ENCODE results near the gene FOXM1.
"Not testable (repeated sequence)": the region's sequence is repeated elsewhere in the genome, so short reads cannot be mapped to it uniquely, and the experiment has no call there.

FOXM1 gene

DNA sequence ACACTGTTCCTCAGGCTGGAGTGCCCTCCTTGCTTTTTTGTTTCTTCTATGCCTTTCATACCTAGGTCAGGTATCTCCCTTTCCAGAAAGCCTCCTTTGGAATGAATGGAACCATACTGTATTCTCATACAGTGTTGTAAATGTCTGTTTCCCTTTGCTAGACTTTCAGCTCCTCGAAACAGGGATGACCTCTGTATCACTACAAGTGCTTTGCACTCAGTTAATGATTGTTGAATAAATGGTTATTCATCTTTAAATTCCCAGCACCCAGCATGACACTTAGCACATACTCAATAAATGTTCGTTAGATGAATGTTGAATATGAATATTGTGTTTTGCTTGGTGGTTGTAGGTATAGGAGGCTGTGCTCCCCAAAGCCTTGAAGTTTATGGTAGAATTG, 7.8 kb upstream of the FOXM1 start:
- no peak for DNase-seq (ENCODE audit: low read depth in 2 of 2)

- DNase-seq (ENCODE audit: low read depth in 2 of 2), result no peak
Measured at GRCh38 chr12:2879853-2880252, 2.9 kb upstream of the FOXM1 start.

GRCh38 chr12:2877953-2878732, 1.2 kb upstream of the FOXM1 start:
- DNase-seq (ENCODE audit: low read depth in 2 of 2), result no peak

DNA sequence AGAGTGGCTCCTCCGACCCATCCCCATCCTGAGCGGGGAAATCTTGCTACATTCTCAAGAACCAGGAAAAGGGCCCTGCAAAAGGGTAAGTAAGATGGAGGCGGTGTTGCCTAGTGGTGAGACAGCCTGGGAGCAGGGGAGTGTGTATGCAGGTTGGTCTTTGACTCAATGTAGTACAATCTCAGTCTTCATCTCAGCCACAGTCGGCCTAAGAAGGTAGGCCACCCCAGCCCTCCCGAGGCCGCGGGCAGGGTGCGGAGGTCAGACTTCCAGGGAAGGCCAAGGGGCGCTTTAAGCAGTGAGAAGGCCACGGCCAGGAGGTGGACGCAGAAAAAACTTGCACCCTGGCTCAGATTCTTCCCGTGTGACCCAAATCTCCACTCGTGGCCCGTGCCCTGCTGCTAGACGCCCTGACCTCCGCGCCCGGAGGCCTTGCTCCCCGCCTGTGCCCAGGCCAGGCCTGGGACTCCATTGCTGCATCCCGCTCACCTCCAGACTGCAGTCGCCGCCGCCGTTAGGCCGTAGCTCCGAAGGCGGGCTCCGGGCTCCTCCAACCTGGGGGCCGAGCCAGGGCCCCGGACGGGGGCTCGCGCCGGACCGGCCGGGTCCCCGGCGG, 435 bp downstream of the FOXM1 start:
- DNase-seq (ENCODE audit: low read depth in 2 of 2), result no peak

- DNase-seq (ENCODE audit: low read depth in 2 of 2), result not testable (repeated sequence)
Measured at GRCh38 chr12:2868986-2869632, 7.9 kb downstream of the FOXM1 start.

GRCh38 chr12:2864198-2864597, 12.8 kb downstream of the FOXM1 start:
- DNase-seq (ENCODE audit: low read depth in 2 of 2), result no peak

GRCh38 chr12:2863402-2863801, 13.6 kb downstream of the FOXM1 start:
- DNase-seq (ENCODE audit: low read depth in 2 of 2), result not testable (repeated sequence)

GRCh38 chr12:2862876-2863275, 14.1 kb downstream of the FOXM1 start:
- no peak for DNase-seq (ENCODE audit: low read depth in 2 of 2)

GRCh38 chr12:2860170-2860569, 16.8 kb downstream of the FOXM1 start:
- no peak for DNase-seq (ENCODE audit: low read depth in 2 of 2)

- no peak for DNase-seq (ENCODE audit: low read depth in 2 of 2)
Measured at GRCh38 chr12:2858944-2859421, 18.0 kb downstream of the FOXM1 start.

DNA sequence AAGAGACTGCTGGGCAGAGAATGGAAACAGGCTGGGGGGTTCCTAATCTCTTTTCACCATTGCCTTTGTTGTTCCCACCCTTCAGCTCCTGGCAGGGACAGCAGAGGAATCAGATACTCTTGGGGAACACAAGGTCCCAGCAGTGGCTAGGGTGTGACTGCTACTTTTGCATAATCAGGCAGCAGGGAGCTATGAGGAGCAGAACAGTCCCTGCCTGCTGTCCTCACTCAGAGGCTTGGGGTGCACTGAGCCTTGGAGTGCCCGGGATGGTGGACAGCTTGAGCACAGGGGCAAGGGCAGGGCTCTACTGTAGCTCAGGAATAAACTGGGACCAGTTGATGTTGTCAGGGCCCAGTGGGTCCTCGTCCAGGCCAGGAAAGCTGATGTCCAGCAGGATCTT, 18.6 kb downstream of the FOXM1 start:
- no peak for DNase-seq (ENCODE audit: low read depth in 2 of 2)

DNA sequence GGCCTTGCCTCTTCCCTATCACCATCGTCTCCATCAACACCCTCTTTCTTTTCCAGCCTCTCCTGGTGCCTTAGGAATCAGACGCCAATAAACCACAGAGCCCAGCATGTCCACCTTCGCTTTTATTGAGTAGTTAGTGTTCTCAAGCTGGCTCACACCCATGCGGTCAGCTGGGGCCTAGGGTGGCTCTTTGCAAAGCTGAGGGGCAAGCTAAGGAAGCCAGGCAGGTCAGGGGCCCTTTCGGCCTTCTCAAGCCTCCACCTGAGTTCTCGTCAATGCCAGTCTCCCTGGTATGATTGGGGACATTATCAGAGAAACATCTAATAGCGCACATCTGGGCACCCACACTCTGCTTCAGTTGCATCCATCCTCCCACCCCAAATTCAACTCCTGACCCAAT, 19.4 kb downstream of the FOXM1 start:
- no peak for DNase-seq (ENCODE audit: low read depth in 2 of 2)

GRCh38 chr12:2857021-2857431, 19.9 kb downstream of the FOXM1 start, which contains the start of gene TEX52:
TSS of gene TEX52 (minus strand) at chr12:2857039. CDS start at chr12:2857026, 13 bp downstream.
- no peak for DNase-seq (ENCODE audit: low read depth in 2 of 2)

- DNase-seq (ENCODE audit: low read depth in 2 of 2), result no peak
Measured at GRCh38 chr12:2856051-2856450, 20.9 kb downstream of the FOXM1 start.

DNA sequence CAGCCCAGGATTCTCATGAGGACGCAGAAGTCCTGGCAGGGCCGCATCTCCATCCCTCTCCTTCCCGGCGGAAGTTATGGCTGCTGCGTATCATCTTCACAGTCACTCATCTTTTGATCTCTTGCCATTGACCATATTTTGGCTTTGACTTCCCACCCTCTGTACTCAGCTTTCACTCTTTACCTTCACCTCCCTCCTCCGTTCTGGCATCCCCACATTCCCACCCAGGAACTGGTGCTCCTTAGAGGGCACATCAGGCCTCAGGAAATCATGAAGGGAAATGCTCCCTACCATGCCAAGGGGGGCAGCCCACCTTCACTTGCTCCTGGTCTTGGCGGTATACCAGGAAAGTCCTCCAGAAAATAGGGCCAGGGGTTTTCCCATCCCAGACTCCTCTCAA, 21.4 kb downstream of the FOXM1 start:
- DNase-seq (ENCODE audit: low read depth in 2 of 2), result no peak

DNA sequence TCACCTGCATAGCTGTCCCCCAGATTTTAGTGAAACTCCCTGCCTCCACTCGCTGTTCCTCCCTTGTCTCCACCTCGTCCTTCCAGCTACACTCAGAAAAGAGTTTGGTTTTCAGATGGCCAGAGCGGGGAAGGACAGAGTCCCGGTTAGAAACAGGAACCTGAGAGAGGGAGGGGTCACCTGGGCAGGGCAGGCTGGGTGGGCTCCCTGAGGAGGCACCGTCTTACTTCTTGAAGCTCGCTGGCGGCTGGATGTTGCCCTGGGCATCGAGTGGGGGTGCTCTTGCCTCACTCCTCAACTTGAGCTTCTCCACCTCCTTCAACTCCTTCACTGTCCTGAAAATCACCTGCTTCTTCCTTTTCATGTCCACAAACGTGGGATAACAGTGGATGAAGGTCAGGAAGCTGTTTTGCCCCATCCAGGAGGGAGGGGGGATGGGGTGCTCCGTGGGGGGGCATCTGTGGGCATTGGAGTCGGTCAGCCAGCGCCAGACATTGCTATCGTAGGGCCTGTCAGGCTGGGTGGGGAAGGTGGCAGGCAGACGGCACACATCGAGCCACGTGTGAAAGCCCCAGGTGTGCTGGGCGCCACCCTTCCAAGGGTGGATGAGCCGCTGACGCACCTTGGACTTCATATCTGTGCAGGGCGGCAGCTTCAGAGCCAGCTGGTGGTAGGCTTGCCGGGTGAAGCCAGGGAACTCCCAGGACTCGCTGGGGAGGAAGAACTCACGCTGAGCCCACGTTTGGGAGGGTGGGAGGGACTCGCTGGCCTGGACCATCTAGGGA, 22.1 kb downstream of the FOXM1 start:
- no peak for DNase-seq (ENCODE audit: low read depth in 2 of 2)

GRCh38 chr12:2853626-2854025, 23.3 kb downstream of the FOXM1 start:
- DNase-seq (ENCODE audit: low read depth in 2 of 2), result no peak

- no peak for DNase-seq (ENCODE audit: low read depth in 2 of 2)
Measured at GRCh38 chr12:2851931-2852330, 25.0 kb downstream of the FOXM1 start.

- no peak for DNase-seq (ENCODE audit: low read depth in 2 of 2)
Measured at GRCh38 chr12:2845280-2845679, 31.7 kb downstream of the FOXM1 start.

DNA sequence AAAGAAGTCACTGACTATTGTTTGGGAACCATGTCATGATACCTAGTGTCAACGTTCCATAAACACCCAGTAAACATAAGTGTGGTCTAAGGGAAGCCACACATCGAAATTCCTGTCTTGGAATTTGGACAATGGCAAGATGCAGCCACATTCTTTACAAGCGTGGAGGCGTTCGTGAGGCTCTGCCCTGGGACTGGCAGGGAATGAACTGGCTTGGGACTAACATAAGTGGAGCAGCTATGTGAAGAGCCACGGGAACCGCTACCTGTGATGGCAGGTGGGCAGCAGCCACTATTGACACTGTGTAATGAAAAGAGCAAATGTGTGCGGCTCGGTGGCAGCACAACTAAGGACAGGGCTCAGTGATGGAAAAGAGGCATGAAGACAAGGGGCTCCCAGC, 32.2 kb downstream of the FOXM1 start:
- DNase-seq (ENCODE audit: low read depth in 2 of 2), result no peak

GRCh38 chr12:2842948-2843347, 34.0 kb downstream of the FOXM1 start:
- DNase-seq (ENCODE audit: low read depth in 2 of 2), result no peak

- no peak for DNase-seq (ENCODE audit: low read depth in 2 of 2)
Measured at GRCh38 chr12:2841056-2841650, 35.8 kb downstream of the FOXM1 start.

All from stimulated activated CD8-positive, alpha-beta memory T cell treated with anti-CD3 and anti-CD28 coated beads, Interleukin-15, amount 100 ng/mL, for 4 hours (primary cell).